ENCODE measurements around the gene DISP3.

DISP3 gene

DNA sequence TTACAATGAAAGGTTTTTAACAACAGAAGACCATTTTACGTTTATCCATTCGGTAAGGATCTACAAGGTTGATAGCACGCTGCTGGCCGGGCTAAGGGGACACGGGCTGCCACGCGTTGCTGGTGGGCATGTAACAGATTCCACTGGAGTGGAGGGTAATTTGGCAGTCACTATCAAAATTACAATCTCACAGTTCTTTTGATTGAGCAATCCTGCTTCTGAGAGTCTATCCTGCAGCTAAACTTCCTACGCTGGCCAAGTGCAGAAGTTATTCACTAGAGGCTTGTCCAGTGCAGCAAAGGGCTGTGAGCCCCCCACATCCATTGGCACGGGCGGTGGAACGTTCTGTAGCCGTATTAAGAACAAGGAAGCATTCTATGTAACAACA is 61.8 kb downstream of the DISP3 start:
- no peak for DNase-seq (ENCODE audit: extremely low read depth, insufficient read length)
- H3K27me3 ChIP-seq (replicated peaks; ENCODE audit: control insufficient read depth, insufficient read depth, low read length) = no peaks in the 10 kb centered on the region; the same call in 1 of the 2 replicates
- no peak overlapping the region for H3K4me3 ChIP-seq (replicated peaks; ENCODE audit: low read depth, low read length)
- no peaks in the 10 kb centered on the region for H3K36me3 ChIP-seq (ENCODE audit: control insufficient read depth, insufficient read depth, low read length)
- TF ChIP-seq CTCF (IDR thresholded peaks at IDR 0.05; ENCODE audit: insufficient read depth, low read length, poor library complexity, severe bottlenecking) = no peak

DNA sequence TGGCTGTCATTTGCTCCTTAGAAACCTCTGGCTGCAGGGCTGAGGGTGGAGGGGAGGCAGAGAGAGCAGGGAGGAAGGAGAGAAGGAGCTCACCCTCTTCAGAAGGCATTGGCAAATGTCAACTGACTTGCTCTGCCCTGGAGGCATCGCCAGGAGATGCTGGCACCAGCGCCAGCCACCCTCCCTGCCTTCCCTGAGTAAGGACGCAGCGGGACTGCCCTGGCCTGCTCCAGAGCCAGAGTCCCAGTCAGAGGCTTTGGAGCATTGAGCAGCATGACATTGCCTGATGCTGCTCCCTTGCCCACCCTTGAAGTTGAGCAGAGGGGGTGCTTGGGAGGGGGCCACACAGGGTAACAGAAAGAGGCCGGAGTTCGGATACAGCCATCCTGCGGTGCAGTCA is 62.3 kb downstream of the DISP3 start:
- H3K27me3 ChIP-seq (replicated peaks; ENCODE audit: control insufficient read depth, insufficient read depth, low read length) = no peaks in the 10 kb centered on the region; the same call in 1 of the 2 replicates
- no peak for DNase-seq (ENCODE audit: extremely low read depth, insufficient read length)
- TF ChIP-seq CTCF (IDR thresholded peaks at IDR 0.05; ENCODE audit: insufficient read depth, low read length, poor library complexity, severe bottlenecking) = no peak
- H3K4me3 ChIP-seq (replicated peaks; ENCODE audit: low read depth, low read length) = no peak overlapping the region
- no peaks in the 10 kb centered on the region for H3K36me3 ChIP-seq (ENCODE audit: control insufficient read depth, insufficient read depth, low read length)

GRCh38 chr1:11541956-11542355 is 63.0 kb downstream of the DISP3 start:
- no peak for DNase-seq (ENCODE audit: extremely low read depth, insufficient read length)
- no peak overlapping the region for H3K4me3 ChIP-seq (replicated peaks; ENCODE audit: low read depth, low read length)
- no peaks in the 10 kb centered on the region for H3K36me3 ChIP-seq (ENCODE audit: control insufficient read depth, insufficient read depth, low read length)
- no peak for TF ChIP-seq CTCF (IDR thresholded peaks at IDR 0.05; ENCODE audit: insufficient read depth, low read length, poor library complexity, severe bottlenecking)
- H3K27me3 ChIP-seq (replicated peaks; ENCODE audit: control insufficient read depth, insufficient read depth, low read length) = no peaks in the 10 kb centered on the region; the same call in 1 of the 2 replicates

DNA sequence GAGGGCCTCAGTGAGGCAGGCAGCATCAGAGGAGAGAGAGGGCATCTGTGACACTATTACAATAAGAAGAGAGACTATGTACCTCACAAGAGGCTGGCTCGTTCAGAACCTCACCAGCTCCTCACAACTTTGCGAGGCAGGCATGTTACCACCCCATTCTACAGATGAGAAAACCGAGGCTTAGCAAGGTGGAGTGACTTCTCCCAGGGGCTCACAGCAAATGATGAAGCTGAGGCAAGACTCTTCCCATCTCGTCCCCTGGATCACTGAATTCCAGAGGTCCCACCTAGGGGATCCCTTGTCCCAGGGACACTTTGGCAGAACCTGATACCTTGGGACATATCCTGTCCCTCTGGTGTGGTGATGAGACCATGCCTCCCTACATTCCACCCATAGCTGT is 64.4 kb downstream of the DISP3 start:
- TF ChIP-seq CTCF (IDR thresholded peaks at IDR 0.05; ENCODE audit: insufficient read depth, low read length, poor library complexity, severe bottlenecking) = no peak
- no peak overlapping the region for H3K4me3 ChIP-seq (replicated peaks; ENCODE audit: low read depth, low read length)
- no peaks in the 10 kb centered on the region; the same call in 1 of the 2 replicates for H3K27me3 ChIP-seq (replicated peaks; ENCODE audit: control insufficient read depth, insufficient read depth, low read length)
- DNase-seq (ENCODE audit: extremely low read depth, insufficient read length) = no peak
- H3K36me3 ChIP-seq (ENCODE audit: control insufficient read depth, insufficient read depth, low read length) = no peaks in the 10 kb centered on the region

- Histone ChIP-seq H3K4me3 (replicated peaks; ENCODE audit: low read depth, low read length) (no peak overlapping the region), H3K36me3 (ENCODE audit: control insufficient read depth, insufficient read depth, low read length) (no peaks in the 10 kb centered on the region), H3K27me3 (replicated peaks; ENCODE audit: control insufficient read depth, insufficient read depth, low read length) (no peaks in the 10 kb centered on the region; the same call in 1 of the 2 replicates)
- no peak for DNase-seq (ENCODE audit: extremely low read depth, insufficient read length)
- no peak for TF ChIP-seq CTCF (IDR thresholded peaks at IDR 0.05; ENCODE audit: insufficient read depth, low read length, poor library complexity, severe bottlenecking)
Measured at GRCh38 chr1:11543796-11544195, 64.8 kb downstream of the DISP3 start.

- no peak overlapping the region for H3K4me3 ChIP-seq (replicated peaks; ENCODE audit: low read depth, low read length)
- H3K27me3 ChIP-seq (replicated peaks; ENCODE audit: control insufficient read depth, insufficient read depth, low read length) = no peaks in the 10 kb centered on the region; the same call in 1 of the 2 replicates
- TF ChIP-seq CTCF (IDR thresholded peaks at IDR 0.05; ENCODE audit: insufficient read depth, low read length, poor library complexity, severe bottlenecking) = no peak
- DNase-seq (ENCODE audit: extremely low read depth, insufficient read length) = no peak
- no peaks in the 10 kb centered on the region for H3K36me3 ChIP-seq (ENCODE audit: control insufficient read depth, insufficient read depth, low read length)
Measured at GRCh38 chr1:11546456-11546855, 67.5 kb downstream of the DISP3 start.
